ENCODE data around the gene MRGPRG.

GRCh38 chr11:3208272-3208671, 10.3 kb downstream of the MRGPRG start:
- TF ChIP-seq CTCF (IDR thresholded peaks at IDR 0.05) = no peak
- TF ChIP-seq EP300 (IDR thresholded peaks at IDR 0.05) = no peak
- TF ChIP-seq POLR2A (IDR thresholded peaks at IDR 0.05) = no peak

Measured in tibial nerve (tissue), 4 donors.